HG03439 (cell line): Measurements from ENCODE around the gene ZNF787.
"Not testable (repeated sequence)": the region's sequence is repeated elsewhere in the genome, so short reads cannot be mapped to it uniquely, and the experiment has no call there.

Experiments used
- ATAC-seq: cut with Tn5 transposase; IDR thresholded peaks from one replicate; pipeline ENCODE4 v1.9.1; 2021; ENCODE audit warnings: mild to moderate bottlenecking, moderate library complexity; ENCODE audit not compliant: unreplicated experiment

Gene ZNF787

GRCh38 chr19:56107626-56108351 is 13.3 kb downstream of the ZNF787 start:
- no peak for ATAC-seq

- ATAC-seq, result no peak
Observed at GRCh38 chr19:56106993-56107392, 14.1 kb downstream of the ZNF787 start.

GRCh38 chr19:56106397-56106849 is 14.7 kb downstream of the ZNF787 start:
- no peak for ATAC-seq

- ATAC-seq, result not testable (repeated sequence)
Observed at GRCh38 chr19:56105831-56106396, 15.2 kb downstream of the ZNF787 start.

- no peak for ATAC-seq
Observed at GRCh38 chr19:56105090-56105701, 15.9 kb downstream of the ZNF787 start.

- ATAC-seq, result no peak
Observed at GRCh38 chr19:56104423-56104822, 16.7 kb downstream of the ZNF787 start.

GRCh38 chr19:56103027-56103614 is 18.0 kb downstream of the ZNF787 start:
- no peak for ATAC-seq

- ATAC-seq, result no peak
Observed at GRCh38 chr19:56101746-56102535, 19.2 kb downstream of the ZNF787 start.

- no peak for ATAC-seq
Observed at GRCh38 chr19:56101095-56101494, 20.0 kb downstream of the ZNF787 start.

GRCh38 chr19:56099638-56100539 is 21.2 kb downstream of the ZNF787 start:
- ATAC-seq, result no peak

GRCh38 chr19:56098731-56099568 is 22.1 kb downstream of the ZNF787 start:
- no peak for ATAC-seq

GRCh38 chr19:56098237-56098636 is 22.9 kb downstream of the ZNF787 start:
- not testable (repeated sequence) for ATAC-seq

GRCh38 chr19:56097776-56098175 is 23.3 kb downstream of the ZNF787 start:
- no peak for ATAC-seq

GRCh38 chr19:56097306-56097705 is 23.8 kb downstream of the ZNF787 start:
- ATAC-seq, result no peak

GRCh38 chr19:56096665-56097064 is 24.4 kb downstream of the ZNF787 start:
- no peak for ATAC-seq

- no peak for ATAC-seq
Observed at GRCh38 chr19:56094449-56094848, 26.6 kb downstream of the ZNF787 start.

GRCh38 chr19:56092685-56093631 is 28.1 kb downstream of the ZNF787 start:
- no peak for ATAC-seq
